SK-N-SH (cell line): Measurements from ENCODE around the gene MEGF6. TPM values are rescaled to one million over a fixed set of nuclear protein-coding genes. Genes with fewer than 3 reads are reported as not detected.
A peak's percentile ranks its signal among the peaks of the same experiment; 100 is the strongest.

Source experiments
- CTCF ChIA-PET: fragments of 300-600, 350-600 bp; formaldehyde crosslinking; extraction: SDS; loops from one replicate; lab custom pipeline; 2021; lab: Yijun Ruan, JAX
- POLR2A ChIA-PET: fragments of 350-600 bp; sonication (Branson Sonifier 250); formaldehyde crosslinking; extraction: SDS; loops from one replicate; lab custom pipeline; 2020; ENCODE audit warnings: antibody characterized with exemption, inconsistent platforms; lab: Yijun Ruan, JAX
- DNase-seq: peaks from one replicate; pipeline ENCODE4 v3.0.0; 2012
- H2AFZ ChIP-seq: fragments of 200-600 bp; sonication (generic); 2 replicates; pipeline ENCODE4 v1.8.1; 2016; ENCODE audit warnings: antibody characterized with exemption, mild to moderate bottlenecking, low read depth
- H3F3A ChIP-seq: fragments of 200-600 bp; sonication (generic); replicated peaks from 2 replicates; pipeline ENCODE3; 2016; ENCODE audit warnings: antibody characterized with exemption, mild to moderate bottlenecking; ENCODE audit not compliant: insufficient read depth
- H3K27ac ChIP-seq, 2 experiments: fragments of 200-500 bp in 1 of 2; fragments of 200-600 bp in 1 of 2; sonication (Bioruptor generic) in 1 of 2; sonication (generic), shearing (Covaris generic) in 1 of 2; 2 replicates each; pipeline versions ENCODE4 v1.5.1 to v1.6.1; 2014 to 2016; ENCODE audit warnings: low read depth in 2 of 2, inconsistent platforms in 1 of 2, low read length in 1 of 2, mild to moderate bottlenecking in 1 of 2, mixed read lengths in 1 of 2
- H3K27me3 ChIP-seq: fragments of 200-600 bp; sonication (generic), shearing (Covaris generic); 2 replicates; pipeline ENCODE4 v1.6.1; 2016; ENCODE audit warnings: mixed run types; ENCODE audit not compliant: insufficient read depth
- H3K36me3 ChIP-seq, 2 experiments: fragments of 200-500 bp in 1 of 2; fragments of 200-600 bp in 1 of 2; sonication (Bioruptor generic) in 1 of 2; sonication (generic) in 1 of 2; replicated peaks in 1 of 2; 2 replicates each; pipeline versions ENCODE3 to v1.5.1; 2014 to 2016; ENCODE audit warnings: low read length in 1 of 2, mild to moderate bottlenecking in 1 of 2; ENCODE audit not compliant: insufficient read depth in 2 of 2, control insufficient read depth in 1 of 2
- H3K4me1 ChIP-seq, 2 experiments: fragments of 200-500 bp in 1 of 2; fragments of 200-600 bp in 1 of 2; sonication (Bioruptor generic) in 1 of 2; sonication (generic), shearing (Covaris generic) in 1 of 2; 2 replicates each; pipeline versions ENCODE4 v1.5.1 to v1.6.1; 2014 to 2016; ENCODE audit warnings: low read depth in 1 of 2, low read length in 1 of 2, mixed run types in 1 of 2; ENCODE audit not compliant: insufficient read depth in 2 of 2, control insufficient read depth in 1 of 2
- H3K4me2 ChIP-seq: fragments of 200-600 bp; sonication (generic), shearing (Covaris generic); 2 replicates; pipeline ENCODE4 v1.6.1; 2017; ENCODE audit warnings: mixed run types
- H3K4me3 ChIP-seq, 2 experiments: fragments of 200-500 bp in 1 of 2; fragments of 200-600 bp in 1 of 2; sonication (Bioruptor generic) in 1 of 2; sonication (generic), shearing (Covaris generic) in 1 of 2; 2 replicates each; pipeline versions ENCODE4 v1.5.1 to v1.8.1; 2014 to 2016; ENCODE audit warnings: low read depth in 2 of 2, inconsistent platforms in 1 of 2, low read length in 1 of 2, mild to moderate bottlenecking in 1 of 2, mixed read lengths in 1 of 2, moderate library complexity in 1 of 2
- H3K79me2 ChIP-seq: fragments of 200-600 bp; sonication (generic); 2 replicates; pipeline ENCODE4 v1.8.1; 2017; ENCODE audit warnings: mild to moderate bottlenecking; ENCODE audit not compliant: insufficient read depth
- H3K9ac ChIP-seq: fragments of 200-600 bp; sonication (generic); 2 replicates; pipeline ENCODE4 v1.6.1; 2017; ENCODE audit warnings: mixed run types
- H3K9me2 ChIP-seq: fragments of 200-600 bp; sonication (generic); 2 replicates; pipeline ENCODE4 v1.6.1; 2017; ENCODE audit warnings: mixed run types
- H3K9me3 ChIP-seq: fragments of 200-600 bp; sonication (generic); 2 replicates; pipeline ENCODE4 v1.6.1; 2017; ENCODE audit warnings: mixed run types, mild to moderate bottlenecking, moderate library complexity
- H4K20me1 ChIP-seq: fragments of 200-600 bp; sonication (generic); 2 replicates; pipeline ENCODE4 v1.6.1; 2017; ENCODE audit warnings: mild to moderate bottlenecking, mixed run types; ENCODE audit not compliant: insufficient read depth
- CHD2 ChIP-seq: fragments of 150-350 bp; IDR thresholded peaks from 2 replicates; pipeline ENCODE4 v1.6.1; 2018; ENCODE audit warnings: low read length; ENCODE audit not compliant: partially characterized antibody
- CTCF ChIP-seq: fragments of 200-600 bp; sonication (generic); IDR thresholded peaks from 2 replicates; pipeline ENCODE4 v1.6.1; 2017; ENCODE audit warnings: antibody characterized with exemption, mild to moderate bottlenecking, moderate library complexity
- ELF1 ChIP-seq: IDR thresholded peaks from 2 replicates; pipeline ENCODE4 v1.4.0; 2012
- EP300 ChIP-seq, 2 experiments: IDR thresholded peaks; 2 replicates each; pipeline versions ENCODE4 v1.4.0 to v1.6.1; 2012; ENCODE audit warnings: borderline replicate concordance in 1 of 2, low read depth in 1 of 2, low read length in 1 of 2
- EZH2phosphoT487 ChIP-seq: fragments of 200-600 bp; sonication (generic); IDR thresholded peaks from 2 replicates; pipeline ENCODE4 v1.6.1; 2017; ENCODE audit warnings: low read depth, mixed run types, mild to moderate bottlenecking, antibody characterized with exemption, moderate library complexity, borderline replicate concordance
- FOXJ3 ChIP-seq: sonication (generic); formaldehyde crosslinking; IDR thresholded peaks from 2 replicates; pipeline ENCODE4 v1.5.1; 2020; ENCODE audit warnings: mild to moderate bottlenecking, missing genetic modification reagents
- FOXM1 ChIP-seq: IDR thresholded peaks from 2 replicates; pipeline ENCODE4 v1.4.0; 2012; ENCODE audit warnings: low read depth, mild to moderate bottlenecking
- GATA2 ChIP-seq: sonication (generic); formaldehyde crosslinking; IDR thresholded peaks from 2 replicates; pipeline ENCODE4 v1.5.0; 2020; ENCODE audit warnings: mild to moderate bottlenecking, missing genetic modification reagents
- JUND ChIP-seq: IDR thresholded peaks from 2 replicates; pipeline ENCODE4 v1.4.0; 2012
- MXI1 ChIP-seq: IDR thresholded peaks from 2 replicates; pipeline ENCODE4 v1.6.1; 2012; ENCODE audit warnings: mild to moderate bottlenecking, low read depth, low read length, improper control_type of control experiment
- NFIC ChIP-seq: IDR thresholded peaks from 2 replicates; pipeline ENCODE4 v1.4.0; 2012; ENCODE audit warnings: borderline replicate concordance
- NRF1 ChIP-seq: IDR thresholded peaks from 2 replicates; pipeline ENCODE4 v1.6.1; 2012; ENCODE audit warnings: low read depth, mild to moderate bottlenecking, low read length
- RAD21 ChIP-seq: IDR thresholded peaks from 2 replicates; pipeline ENCODE4 v1.6.1; 2012; ENCODE audit warnings: mild to moderate bottlenecking, low read length
- RCOR1 ChIP-seq: fragments of 150-350 bp; IDR thresholded peaks from 2 replicates; pipeline ENCODE4 v1.6.1; 2017; ENCODE audit warnings: antibody characterized with exemption, low read length
- SMC3 ChIP-seq: IDR thresholded peaks from 2 replicates; pipeline ENCODE4 v1.6.1; 2012; ENCODE audit warnings: low read depth, low read length, improper control_type of control experiment
- TCF12 ChIP-seq: IDR thresholded peaks from 2 replicates; pipeline ENCODE4 v1.4.0; 2012
- TEAD4 ChIP-seq: IDR thresholded peaks from 2 replicates; pipeline ENCODE4 v1.4.0; 2012; ENCODE audit warnings: mild to moderate bottlenecking, borderline replicate concordance; ENCODE audit not compliant: insufficient read depth
- USF2 ChIP-seq: fragments of 150-350 bp; IDR thresholded peaks from 2 replicates; pipeline ENCODE4 v1.6.1; 2017; ENCODE audit warnings: antibody characterized with exemption, low read length, low read depth, borderline replicate concordance
- WGBS: methylation state at CpG from one replicate; pipeline ENCODE4 v1.1.6; 2017; ENCODE audit warnings: low lambda C conversion rate; 5-methylcytosine and 5-hydroxymethylcytosine counted together
- polyA plus RNA-seq, 3 experiments: library from polyadenylated mRNA; depleted of rRNA; stranded (reverse); fragments of >200 nt; gene quantifications; 2 replicates each; pipeline ENCODE4 v1.2.3, GENCODE V29; 2012
- TF ChIP-seq, protein P1 (sequence below): IDR thresholded peaks from 2 replicates; pipeline ENCODE4; 2012
- TF ChIP-seq, protein P2 (sequence below): IDR thresholded peaks from 2 replicates; pipeline ENCODE4 v1.4.0; 2012; ENCODE audit warnings: low read depth, borderline replicate concordance

Gene MEGF6
- polyA plus RNA-seq, 1 of the 3 experiments (the other 2 are of a cell fraction): 7.6 TPM

- Histone ChIP-seq H3K4me1 (peaks cover 5 to 40% of the 10 kb centered on the region in 2 experiments; a peak in 2 of 4 replicates), H3F3A (peaks cover 4% of the 10 kb centered on the region), H3K79me2 (no peaks in the 10 kb centered on the region), H3K27me3 (no peaks in the 10 kb centered on the region), H3K9ac (no peak overlapping the region), H2AFZ (no peak overlapping the region), H3K36me3 (no peaks in the 10 kb centered on the region), H3K9me2 (no peaks in the 10 kb centered on the region), H3K4me3 (no peak overlapping the region), H3K9me3 (no peaks in the 10 kb centered on the region), H4K20me1 (no peaks in the 10 kb centered on the region), H3K27ac (peak overlapping the region in 1 of 2 experiments; percentile 77; a peak in 2 of 4 replicates), H3K4me2 (no peak overlapping the region)
- 93% methylated on average over 3 of the region's 20 CpGs for WGBS
- ChIA-PET CTCF (interaction anchor here (0.8 to 2.7 kb wide), 7 partner anchors 13 to 114 kb away, joined by 3 to 15 read pairs (median 5); no protein-coding TSS in a partner anchor), POLR2A (no interaction called here)
- TF ChIP-seq ELF1 (no peak), RCOR1 (no peak), SMC3 (no peak), EZH2phosphoT487 (no peak), CTCF (no peak), USF2 (no peak), MXI1 (no peak), TCF12 (no peak), NFIC (no peak), FOXM1 (no peak), TEAD4 (no peak), FOXJ3 (CRISPR knock-in tag) (no peak), JUND (no peak), EP300 (IDR thresholded peaks at IDR 0.05; ENCODE audit: borderline replicate concordance in 1 of 2, low read depth in 1 of 2, low read length in 1 of 2) (no peak), CHD2 (no peak), GATA2 (CRISPR knock-in tag) (no peak), RAD21 (no peak), NRF1 (no peak)
- TF ChIP-seq, protein P1, sequence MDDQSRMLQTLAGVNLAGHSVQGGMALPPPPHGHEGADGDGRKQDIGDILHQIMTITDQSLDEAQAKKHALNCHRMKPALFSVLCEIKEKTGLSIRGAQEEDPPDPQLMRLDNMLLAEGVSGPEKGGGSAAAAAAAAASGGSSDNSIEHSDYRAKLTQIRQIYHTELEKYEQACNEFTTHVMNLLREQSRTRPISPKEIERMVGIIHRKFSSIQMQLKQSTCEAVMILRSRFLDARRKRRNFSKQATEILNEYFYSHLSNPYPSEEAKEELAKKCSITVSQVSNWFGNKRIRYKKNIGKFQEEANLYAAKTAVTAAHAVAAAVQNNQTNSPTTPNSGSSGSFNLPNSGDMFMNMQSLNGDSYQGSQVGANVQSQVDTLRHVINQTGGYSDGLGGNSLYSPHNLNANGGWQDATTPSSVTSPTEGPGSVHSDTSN: no peak
- TF ChIP-seq, protein P2, sequence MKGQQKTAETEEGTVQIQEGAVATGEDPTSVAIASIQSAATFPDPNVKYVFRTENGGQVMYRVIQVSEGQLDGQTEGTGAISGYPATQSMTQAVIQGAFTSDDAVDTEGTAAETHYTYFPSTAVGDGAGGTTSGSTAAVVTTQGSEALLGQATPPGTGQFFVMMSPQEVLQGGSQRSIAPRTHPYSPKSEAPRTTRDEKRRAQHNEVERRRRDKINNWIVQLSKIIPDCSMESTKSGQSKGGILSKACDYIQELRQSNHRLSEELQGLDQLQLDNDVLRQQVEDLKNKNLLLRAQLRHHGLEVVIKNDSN: no peak
- DNase-seq: no peak
These were observed 106.1 kb downstream of the MEGF6 start for GRCh38 chr1:3505161-3505560.
